Urothelium cell line (cell line): ENCODE data around the gene DDAH1.
A peak's percentile ranks its signal among the peaks of the same experiment; 100 is the strongest.
"Not testable (repeated sequence)": the region's sequence is repeated elsewhere in the genome, so short reads cannot be mapped to it uniquely, and the experiment has no call there.

Source experiments
- DNase-seq: peaks from one replicate; pipeline ENCODE4 v3.0.0; 2011; ENCODE audit warnings: low spot score, mixed read lengths
- FAIRE-seq: peaks from 2 replicates; lab custom pipeline; 2011; peaks lifted over from hg19 to GRCh38; lab: Jason Lieb, UNC

DDAH1 gene

DNA sequence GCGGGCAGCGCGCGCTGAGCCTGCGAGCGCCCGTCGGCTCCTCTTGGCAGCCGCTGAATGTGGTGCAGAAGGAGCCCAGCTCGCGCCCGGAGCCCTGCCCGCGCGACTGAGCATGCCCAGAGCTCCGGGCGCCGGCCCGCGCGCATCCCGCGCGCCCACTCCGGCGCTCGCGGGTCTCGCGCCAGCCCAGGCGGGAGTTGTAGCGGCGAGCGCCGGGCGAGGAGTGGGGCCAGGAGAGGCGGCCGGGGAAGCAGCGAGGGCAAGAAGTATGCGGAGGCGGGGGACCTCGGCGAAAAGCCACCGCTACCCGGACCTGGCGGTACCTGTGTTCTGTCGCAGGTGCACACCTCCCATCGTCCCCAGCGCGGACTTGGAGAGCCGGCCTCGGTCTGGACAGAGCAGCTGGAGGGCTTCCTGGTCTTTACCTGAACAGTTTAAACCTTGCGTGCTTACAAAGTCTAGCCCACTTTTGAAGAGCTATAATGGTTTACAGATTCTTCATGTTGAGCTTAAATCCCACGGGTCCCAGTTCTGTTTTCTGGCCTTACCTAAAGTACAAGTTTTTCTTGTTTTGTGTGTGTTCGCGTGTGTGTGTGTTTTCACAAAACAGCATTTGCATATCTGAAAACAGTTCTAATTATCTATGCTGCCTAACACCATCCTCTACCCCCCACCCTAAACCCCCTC lies at the start of gene DDAH1:
DDAH1 (minus strand) TSS at position 61 of the 687 bp plus-strand sequence. CDS start 114 bp downstream, outside the sequence.
- no peak for FAIRE-seq
- DNase-seq, result peak; percentile 84

DNA sequence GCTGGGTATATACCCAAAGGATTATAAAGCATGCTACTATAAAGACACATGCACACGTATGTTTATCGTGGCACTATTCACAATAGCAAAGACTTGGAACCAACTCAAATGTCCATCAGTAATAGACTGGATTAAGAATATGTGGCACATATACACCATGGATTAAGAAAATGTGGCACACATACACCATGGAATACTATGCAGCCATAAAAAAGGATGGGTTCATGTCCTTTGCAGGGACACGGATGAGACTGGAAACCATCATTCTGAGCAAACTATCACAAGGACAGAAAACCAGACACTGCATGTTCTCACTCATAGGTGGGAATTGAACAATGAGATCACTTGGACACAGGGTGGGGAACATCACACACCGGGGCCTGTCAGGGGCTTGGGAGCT lies 49.0 kb upstream of the DDAH1 start:
- not testable (repeated sequence) for FAIRE-seq, DNase-seq

DNA sequence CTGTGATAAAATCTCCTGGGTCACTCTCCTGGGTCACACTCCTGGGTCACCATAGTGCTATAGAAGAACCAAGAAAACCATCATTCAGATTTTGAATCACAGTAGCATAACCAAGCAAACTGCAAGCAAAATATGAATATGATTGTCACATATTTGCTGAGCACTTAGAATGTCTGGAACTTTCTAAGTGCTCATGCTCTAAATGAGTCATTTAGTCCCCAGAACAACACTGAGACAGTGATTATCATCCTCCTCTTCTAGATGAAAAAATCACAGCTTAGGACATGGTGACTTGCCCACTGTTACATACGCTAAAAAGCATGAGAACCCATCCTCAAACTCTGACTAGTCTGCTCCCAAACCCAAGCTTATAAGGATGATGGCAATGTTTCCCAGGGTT lies 39.5 kb upstream of the DDAH1 start:
- FAIRE-seq, result no peak

DNA sequence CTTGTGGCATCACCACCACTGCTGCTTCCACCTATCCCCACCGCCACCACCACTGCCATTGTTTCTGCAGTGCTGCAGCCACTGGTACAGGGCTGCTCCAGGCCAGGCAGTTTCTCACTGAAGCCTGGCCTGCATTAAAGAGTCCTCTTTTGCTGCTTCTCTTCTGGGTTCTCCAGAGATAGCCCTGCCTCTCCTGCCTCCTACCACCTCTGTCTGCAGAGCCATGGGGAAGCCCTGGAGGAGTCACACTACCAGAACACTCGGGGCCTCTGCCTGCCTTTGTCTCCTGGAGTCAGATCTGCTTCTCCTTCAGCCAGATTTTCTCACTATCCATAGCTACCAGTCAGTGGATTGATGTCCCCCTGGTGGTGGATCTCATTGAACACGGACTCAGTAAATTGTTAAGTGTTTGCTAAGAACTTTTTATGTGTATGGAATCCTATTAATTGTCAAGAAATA lies 37.7 kb upstream of the DDAH1 start:
- FAIRE-seq (no peak), DNase-seq (no peak)

More for the DNA sequence above, 39.5 kb upstream of the DDAH1 start:
- DNase-seq, result no peak

DNA sequence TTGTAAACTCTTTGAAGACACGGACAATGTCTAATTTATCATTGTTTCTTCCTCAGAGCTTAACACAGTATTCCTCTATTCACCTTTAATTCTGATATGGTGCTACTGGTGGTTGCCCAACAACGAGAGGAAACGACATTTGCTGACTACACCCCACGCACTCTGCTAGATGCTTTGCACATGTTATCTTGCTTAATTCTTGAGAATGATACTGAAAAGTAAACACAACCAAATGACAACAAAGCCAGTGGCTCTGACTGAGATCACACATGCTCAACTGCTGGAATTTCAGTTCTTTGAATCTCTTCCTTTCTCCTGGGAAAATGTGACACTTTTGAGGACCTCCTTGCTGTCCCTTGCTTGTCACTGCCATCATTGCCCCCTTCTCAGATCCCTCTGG lies 37.2 kb upstream of the DDAH1 start:
- FAIRE-seq (no peak), DNase-seq (no peak)

DNA sequence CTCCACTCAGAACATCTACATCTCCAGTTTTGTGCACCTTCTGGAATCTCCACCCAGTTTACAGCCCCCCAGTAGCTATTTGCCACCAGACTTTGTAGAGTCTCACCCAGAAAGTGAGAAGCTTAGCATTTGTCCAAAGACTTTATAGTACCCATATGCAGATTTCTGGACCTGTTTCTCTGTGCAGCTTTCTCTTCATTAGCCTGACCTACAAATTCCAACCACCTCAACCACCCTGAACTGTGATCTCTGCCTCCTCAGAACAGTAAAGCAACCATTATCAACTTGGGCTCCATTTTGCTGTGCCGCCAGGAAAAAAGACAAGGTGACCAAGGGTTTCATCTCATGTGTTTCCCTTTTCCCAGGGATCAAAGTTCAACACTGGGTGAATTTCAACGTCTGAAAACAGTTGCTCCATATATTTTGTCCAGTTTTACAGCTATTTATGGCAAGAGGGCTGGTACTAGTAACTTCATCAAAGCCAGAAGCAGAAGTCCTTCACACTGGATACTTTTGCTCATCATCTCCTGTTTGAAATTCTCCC lies 36.5 kb upstream of the DDAH1 start:
- no peak for FAIRE-seq
- no peak for DNase-seq

DNA sequence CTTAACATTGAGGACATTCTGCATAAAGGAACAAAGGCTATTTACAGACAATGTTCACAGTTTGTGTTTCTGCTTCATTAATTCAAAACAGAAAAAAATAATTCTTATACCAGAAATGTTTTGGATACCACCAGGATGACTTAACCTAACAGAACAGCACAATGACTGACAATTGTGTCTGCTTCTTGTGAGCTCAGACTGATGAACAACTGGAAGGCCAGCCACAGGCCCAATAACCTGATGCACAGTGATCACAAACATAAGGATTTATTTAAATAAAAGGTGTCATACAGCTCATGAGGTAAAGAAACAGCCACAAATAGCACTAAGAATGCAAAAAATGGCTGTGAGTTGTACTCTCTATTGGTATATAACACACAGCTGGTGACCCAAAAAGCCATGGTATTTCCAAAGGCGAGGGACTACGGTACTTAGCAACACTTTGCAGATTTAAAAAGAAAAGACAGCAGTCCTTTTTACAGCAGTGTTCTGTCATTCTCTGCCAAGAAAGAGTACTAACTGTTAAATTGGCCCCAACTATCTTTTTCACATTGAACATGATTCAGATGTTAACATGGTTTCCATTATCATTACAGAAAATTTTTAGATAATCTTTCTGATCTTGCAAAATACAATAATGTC lies 32.1 kb upstream of the DDAH1 start:
- no peak for FAIRE-seq
- DNase-seq, result no peak

DNA sequence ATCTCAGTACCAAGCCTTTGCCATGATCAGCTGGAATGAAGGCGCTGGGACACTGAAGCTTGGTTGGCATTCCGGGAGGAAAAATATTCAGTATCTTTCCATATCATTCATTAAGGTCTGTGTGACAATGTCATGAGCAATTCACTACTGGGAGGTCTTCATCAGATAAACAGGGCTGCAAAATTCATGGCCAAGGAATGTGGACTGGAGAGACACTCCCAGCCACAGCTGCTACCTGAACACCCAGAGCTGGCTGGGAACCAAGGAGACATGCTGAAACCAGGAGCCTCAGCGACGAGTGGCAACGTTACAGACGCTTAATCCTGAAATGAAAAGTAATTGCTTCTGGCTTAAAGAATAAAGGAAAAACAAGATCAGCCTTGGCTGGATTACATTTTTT lies 30.6 kb upstream of the DDAH1 start:
- DNase-seq, result peak; percentile 85

DNA sequence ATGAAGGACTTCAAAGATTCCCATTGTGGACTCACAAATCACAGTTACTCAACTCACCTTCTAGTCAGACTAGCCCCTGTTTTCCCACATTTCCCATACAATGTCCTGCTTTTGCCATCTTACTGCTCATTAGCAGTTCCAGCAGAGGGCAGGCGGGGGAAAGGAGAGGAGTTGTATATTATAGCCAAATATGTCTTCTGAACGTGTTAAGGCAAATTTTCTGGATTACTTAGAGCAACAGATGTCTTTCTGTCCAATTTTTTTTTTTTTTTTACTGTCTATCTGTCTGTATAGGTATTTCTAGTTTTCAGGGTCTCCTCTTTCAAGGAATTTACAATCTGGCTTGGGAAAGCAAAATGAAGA lies 29.9 kb upstream of the DDAH1 start:
- DNase-seq (no peak), FAIRE-seq (no peak)

More for the DNA sequence above, 30.6 kb upstream of the DDAH1 start:
- peak; percentile 66 for FAIRE-seq

DNA sequence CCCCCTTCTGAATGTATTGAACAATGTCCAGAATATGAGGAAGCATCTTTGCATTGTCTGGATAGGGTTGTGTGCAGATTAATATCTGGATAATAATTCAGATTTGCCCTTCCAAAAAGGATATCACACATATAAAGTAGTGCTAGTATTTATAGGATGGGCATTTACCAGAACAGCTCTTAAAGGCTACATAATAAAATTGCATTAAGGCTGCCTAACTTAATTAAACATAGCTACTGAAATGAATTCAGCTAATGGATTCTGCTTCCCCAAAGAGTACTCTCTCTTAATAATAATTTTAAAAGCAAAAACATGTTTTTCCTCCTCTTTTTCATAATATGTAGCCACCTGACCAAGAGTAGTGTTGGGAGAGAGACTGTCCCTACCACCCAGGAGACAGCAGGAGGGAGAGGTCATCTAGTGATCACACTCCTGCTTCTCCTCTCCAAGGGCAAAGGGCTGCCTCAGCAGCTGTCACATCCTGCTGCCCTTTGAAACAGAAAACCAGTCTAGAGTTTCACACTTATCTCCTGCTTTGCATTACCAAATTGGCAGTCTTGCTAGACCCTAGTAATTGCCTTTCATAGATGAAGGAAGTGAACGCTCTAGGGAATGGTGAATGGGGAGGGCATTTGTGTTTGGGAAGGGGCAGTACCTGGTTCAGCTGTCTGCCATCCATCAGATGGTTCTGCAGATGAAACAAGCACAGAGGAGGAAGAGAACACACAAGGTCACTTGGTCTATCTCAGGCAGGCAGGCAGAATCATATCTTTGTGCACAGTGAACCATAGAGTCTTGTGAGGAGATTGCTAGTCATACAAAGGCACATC lies 29.3 kb upstream of the DDAH1 start:
- DNase-seq, result no peak
- FAIRE-seq, result no peak

DNA sequence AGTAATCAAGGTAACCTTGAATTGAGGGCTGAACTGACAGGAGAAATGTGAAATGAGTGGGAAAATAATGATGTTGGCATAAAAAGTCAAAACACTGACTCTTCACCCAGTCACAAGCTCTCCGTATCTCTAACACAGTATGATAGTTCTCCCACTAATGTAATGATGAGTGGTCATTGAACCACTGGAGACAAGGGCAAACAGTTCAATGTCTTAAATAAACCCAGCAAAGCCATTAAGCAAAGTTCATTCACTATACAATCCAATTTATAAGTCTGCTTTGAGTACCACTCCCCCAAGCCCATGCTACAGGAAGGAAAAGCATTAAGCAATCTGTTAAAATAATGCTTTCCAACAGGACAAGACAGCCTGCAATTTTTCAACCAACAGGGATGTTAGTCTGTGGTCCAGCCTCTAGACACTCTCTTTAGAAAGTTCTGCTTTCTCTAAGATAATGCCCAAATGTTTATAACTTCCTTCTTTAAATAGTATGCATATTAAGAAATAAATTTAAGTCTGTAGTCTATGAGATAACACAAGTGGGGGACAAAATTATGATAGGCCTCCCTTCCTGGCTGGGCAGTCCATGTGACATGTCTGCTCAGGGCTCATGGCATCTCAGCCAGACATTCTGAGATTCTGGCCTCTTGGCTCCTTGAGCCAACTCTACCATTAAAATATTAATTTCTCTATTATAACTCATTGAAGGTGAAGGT lies 25.5 kb upstream of the DDAH1 start:
- FAIRE-seq (no peak), DNase-seq (no peak)

DNA sequence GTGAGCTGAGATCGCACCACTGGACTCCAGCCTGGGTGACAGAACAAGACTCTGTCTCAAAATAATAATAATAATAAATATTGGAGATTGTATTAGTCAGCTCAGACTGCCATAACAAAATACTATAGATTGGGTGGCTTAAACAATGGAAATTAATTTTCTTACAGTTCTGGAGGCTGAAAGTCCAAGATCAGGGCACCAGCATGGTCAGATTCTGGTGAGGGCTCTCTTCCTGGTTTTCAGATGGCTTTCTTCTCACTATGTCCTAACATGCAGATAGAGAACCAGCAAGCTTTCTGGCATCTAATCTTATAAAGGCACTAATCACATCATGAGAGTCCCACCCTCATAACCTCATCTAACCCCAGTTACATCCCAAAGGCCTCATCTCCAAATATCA lies 23.2 kb upstream of the DDAH1 start:
- DNase-seq, result no peak
- FAIRE-seq, result no peak

DNA sequence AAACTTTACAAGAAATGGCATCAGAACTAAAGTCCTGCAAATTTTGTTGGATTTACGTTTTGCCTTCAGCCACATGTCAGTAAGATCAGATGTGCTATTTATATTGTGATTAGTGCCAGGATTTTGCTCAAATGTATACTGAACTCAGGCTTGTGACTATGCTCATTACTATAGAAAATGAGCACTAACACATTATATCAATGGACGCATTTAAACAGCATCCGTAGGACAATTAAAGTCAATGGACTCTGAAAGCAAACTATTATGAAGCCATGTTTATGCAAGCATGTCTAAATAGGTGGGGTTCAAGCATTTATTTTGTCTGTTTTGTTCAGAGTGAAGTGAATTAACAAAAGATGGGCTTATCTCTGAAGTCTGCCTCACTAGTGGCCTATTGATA lies 20.6 kb upstream of the DDAH1 start:
- FAIRE-seq, result no peak

DNA sequence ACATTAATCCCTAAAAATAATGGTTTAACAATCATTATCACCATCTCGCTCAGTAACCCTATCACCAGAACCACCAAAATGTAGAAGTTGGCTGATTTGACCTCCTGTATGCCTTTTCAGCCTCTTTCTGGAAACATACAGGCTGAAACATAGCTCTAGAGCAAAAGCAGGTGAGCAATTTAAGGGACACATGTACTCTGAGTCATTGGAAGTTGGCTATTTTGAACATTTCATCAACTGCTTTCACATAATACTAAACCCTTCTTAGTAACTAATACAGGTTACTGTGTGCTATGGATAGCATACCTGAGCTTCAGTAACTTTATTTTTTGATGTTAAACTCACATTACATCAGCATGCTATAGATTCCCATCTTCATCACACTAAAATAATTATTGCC lies 19.8 kb upstream of the DDAH1 start:
- DNase-seq (no peak), FAIRE-seq (no peak)

More for the DNA sequence above, 20.6 kb upstream of the DDAH1 start:
- DNase-seq, result no peak

DNA sequence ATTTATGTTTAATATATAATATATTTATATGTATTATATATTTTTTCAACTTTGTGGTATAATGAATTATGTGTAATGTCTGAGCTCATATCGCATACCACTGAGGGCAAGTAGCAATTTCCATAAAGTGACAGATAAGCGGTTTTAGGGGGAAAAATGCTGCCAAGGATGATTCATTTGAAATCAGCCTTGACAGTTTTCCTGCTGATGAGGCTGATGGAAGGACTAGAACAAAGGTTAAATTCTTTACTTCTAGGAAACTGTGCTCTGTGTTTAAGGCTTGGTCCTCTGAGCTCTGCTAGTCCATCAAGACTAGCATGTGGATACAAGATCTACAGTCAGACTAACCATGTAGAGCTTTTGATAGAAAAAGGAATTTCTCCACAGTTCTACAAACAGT lies 19.3 kb upstream of the DDAH1 start:
- no peak for DNase-seq
- no peak for FAIRE-seq

DNA sequence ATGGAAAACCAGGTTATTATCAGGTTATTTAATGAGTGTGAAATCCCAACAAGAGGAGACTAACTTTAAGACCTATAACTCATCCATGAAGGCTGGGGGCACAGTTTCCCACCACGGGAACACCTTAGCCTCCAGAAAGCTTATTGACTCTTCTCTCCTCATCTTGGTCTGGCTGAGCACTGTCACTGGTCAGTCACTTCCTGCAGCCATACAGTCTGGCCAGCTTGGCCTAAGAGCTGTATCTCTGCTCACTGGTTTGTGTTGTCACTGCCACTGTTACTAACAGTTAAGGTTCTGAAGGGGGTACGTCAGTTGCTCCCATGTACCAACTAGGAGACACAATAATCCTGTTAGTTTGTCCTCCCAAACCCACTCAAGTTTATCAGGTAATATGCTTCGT lies 16.7 kb upstream of the DDAH1 start:
- no peak for DNase-seq
- no peak for FAIRE-seq

DNA sequence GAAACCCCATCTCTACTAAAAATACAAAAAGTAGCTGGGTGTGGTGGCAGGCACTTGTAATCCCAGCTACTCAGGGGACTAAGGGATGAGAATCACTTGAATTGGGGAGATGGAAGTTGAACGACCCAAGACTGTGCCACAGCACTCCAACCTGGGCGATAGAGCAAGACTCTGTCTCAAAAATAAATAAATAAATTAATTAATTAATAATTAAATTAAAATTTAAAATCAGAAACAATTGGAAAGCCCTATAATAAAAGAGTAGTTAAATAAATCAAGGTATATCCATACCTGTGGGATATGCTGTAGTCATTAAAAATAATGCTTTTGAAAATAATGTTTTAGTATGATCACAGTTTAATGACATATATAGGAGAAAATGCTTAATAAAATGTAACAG lies 15.6 kb upstream of the DDAH1 start:
- FAIRE-seq (no peak), DNase-seq (no peak)

DNA sequence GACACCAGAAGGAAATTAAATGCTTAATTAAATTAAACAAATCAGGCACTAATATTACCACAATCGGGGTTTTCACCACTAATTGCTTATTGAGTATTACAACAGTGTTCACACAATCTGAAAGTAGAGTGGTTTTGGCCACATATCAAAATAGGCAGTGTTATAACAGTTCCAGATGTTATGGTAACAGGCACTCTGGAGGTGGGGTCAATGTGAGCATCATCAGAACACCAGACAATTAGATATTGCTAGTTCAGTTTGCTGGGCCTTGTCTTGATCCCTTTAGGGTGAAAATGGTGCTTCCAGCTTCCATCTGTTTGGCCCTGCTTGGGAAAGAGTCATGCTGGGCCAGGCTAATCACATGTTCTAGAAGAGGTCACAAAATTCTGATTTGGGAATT lies 14.5 kb upstream of the DDAH1 start:
- no peak for DNase-seq
- FAIRE-seq, result no peak

DNA sequence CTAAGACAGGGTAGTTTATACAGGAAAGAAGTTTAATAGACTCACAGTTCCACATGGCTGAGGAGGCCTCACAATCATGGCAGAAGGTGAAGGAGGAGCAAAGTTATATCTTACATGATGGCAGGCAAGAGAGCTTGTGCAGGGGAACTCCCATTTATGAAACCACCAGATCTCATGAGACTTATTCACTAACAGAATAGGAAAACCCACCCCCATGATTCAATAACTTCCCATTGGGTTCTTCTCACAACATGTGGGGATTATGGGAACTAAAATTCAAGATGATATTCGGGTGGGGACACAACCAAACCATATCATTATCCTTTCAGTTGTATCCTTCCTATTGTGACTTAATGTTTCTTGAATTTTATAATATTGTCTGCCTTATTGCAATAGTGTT lies 13.4 kb upstream of the DDAH1 start:
- DNase-seq (no peak), FAIRE-seq (no peak)

DNA sequence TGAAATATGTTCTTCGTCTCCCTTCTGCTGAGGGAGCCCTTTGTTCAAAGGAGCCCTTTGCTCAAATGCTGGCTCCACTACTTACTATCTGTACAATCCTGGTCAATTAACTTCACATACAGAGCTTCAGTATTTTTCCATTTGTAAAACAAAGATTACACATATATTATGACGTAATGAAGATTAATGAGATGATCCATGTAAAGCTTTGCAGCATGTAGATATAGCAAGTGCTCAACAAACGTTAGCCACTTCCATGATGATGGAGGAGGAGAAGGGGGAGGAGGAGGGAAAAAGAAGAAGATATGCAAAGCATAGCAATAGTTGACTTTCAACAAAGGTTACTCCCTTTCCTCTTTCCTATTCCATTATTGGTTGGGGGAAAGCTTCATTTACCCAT lies 10.1 kb upstream of the DDAH1 start:
- DNase-seq (no peak), FAIRE-seq (no peak)

DNA sequence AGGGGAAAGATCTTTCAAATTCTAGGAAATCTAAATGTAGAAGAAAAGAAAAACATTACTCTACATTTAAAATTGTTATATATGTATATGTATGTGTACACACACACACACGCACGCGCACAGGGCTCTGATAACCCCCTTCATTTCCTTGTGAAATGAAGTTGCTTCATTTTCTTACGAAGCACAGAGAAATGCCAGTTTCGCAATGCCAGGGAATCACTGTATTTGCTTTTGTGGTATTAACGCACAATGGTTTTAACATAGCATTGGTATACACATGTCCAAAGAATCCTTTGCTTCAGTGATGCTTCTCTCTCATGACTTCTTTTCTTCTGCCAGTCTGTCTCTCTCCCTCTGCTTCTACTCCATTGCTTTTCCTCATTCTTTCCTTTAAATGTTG lies 8.4 kb upstream of the DDAH1 start:
- no peak for FAIRE-seq
- no peak for DNase-seq
